ENCODE data around the gene VTI1B. TPM values are rescaled to one million over a fixed set of nuclear protein-coding genes. Genes with fewer than 3 reads are reported as not detected.

Gene VTI1B
- total and polyA plus RNA-seq, 2 experiments from 2014 or later: 44.7 to 96.1 TPM

DNA sequence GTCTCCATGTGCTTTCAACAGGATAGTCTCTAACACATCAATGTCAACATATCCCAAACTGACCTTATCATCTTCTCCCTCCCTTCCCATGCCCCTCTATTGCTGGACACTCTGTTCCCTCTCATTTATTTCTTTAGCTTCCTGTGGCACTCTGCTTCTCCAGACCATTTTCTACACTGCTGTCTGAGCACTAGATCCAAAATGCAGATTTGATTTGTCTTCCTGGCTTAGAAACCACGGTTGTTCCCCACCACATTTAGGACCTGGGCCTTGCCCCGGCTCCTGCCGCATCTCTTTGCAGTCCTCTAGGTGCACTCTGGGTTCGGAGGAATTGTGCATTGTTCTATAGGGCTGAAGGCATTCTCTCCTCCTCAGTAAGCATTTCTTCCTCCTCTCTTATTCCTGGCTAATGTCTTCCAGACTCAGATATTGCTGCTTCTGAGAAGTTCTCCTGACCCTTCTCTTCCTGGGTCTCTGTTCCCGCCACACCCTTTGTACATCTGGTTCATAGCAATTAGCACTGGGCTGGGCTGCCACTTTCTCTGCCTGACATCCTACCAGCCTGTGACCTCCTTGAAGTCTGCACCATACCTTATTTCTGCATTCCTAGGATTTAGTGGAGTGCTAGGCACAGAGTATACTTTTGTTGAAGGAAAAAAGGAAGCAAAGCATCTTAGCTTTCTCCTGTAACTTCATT is 40.8 kb downstream of the VTI1B start:
- no peak overlapping the region for H3K4me3 Mint-ChIP-seq
- H3K9me3 Mint-ChIP-seq: no peaks in the 10 kb centered on the region

More for the DNA sequence above, 40.8 kb downstream of the VTI1B start:
- no peak for DNase-seq (ENCODE audit: low spot score)
- no peaks in the 10 kb centered on the region for H3K79me2 ChIP-seq (replicated peaks; ENCODE audit: insufficient read depth)
- no peak overlapping the region for H3K4me3 ChIP-seq
- Mint-ChIP-seq H3K4me1 (no peaks in the 10 kb centered on the region), H3K27me3 (ENCODE audit: insufficient read depth, low read depth, poor library complexity) (peaks cover 7% of the 10 kb centered on the region), H3K36me3 (ENCODE audit: low read depth) (peaks cover 7% of the 10 kb centered on the region; the same call in 2 of the 3 replicates), H3K27ac (no peak overlapping the region)
- peaks cover 3% of the 10 kb centered on the region; the same call in 1 of the 2 replicates for H3K36me3 ChIP-seq (ENCODE audit: insufficient read depth)
- no peaks in the 10 kb centered on the region for H3K4me1 ChIP-seq (ENCODE audit: insufficient read depth)
- no peak overlapping the region for H2AFZ ChIP-seq
- peaks cover 9% of the 10 kb centered on the region; the same call in 1 of the 2 replicates for H4K20me1 ChIP-seq (replicated peaks; ENCODE audit: insufficient read depth)
- H3K27me3 ChIP-seq (ENCODE audit: insufficient read depth): no peaks in the 10 kb centered on the region
- H3K4me2 ChIP-seq: no peak overlapping the region
- H3F3A ChIP-seq (replicated peaks; ENCODE audit: low read depth): no peaks in the 10 kb centered on the region
- H3K9me2 ChIP-seq (ENCODE audit: insufficient read depth): no peaks in the 10 kb centered on the region
- H3K27ac ChIP-seq (ENCODE audit: low read depth): no peak overlapping the region
- TF ChIP-seq EZH2 (IDR thresholded peaks at IDR 0.05; ENCODE audit: low read depth, unreplicated experiment) (no peak), ETS1 (IDR thresholded peaks at IDR 0.05) (no peak), ZNF462 (CRISPR knock-in tag; IDR thresholded peaks at IDR 0.05) (no peak), STAT1 (IDR thresholded peaks at IDR 0.05; ENCODE audit: unreplicated experiment) (no peak), ZNF331 (CRISPR knock-in tag; IDR thresholded peaks at IDR 0.05; ENCODE audit: low read depth) (no peak), POLR2AphosphoS5 (IDR thresholded peaks at IDR 0.05; ENCODE audit: low read depth) (no peak), NANOG (IDR thresholded peaks at IDR 0.05; ENCODE audit: borderline replicate concordance) (no peak), EZH2phosphoT487 (IDR thresholded peaks at IDR 0.05; ENCODE audit: unreplicated experiment) (no peak), CREB1 (CRISPR knock-in tag; IDR thresholded peaks at IDR 0.05; ENCODE audit: low read depth) (no peak), JUNB (IDR thresholded peaks at IDR 0.05; ENCODE audit: unreplicated experiment) (no peak), ZNF114 (CRISPR knock-in tag; IDR thresholded peaks at IDR 0.05) (no peak)
- TF ChIP-seq, protein P1, sequence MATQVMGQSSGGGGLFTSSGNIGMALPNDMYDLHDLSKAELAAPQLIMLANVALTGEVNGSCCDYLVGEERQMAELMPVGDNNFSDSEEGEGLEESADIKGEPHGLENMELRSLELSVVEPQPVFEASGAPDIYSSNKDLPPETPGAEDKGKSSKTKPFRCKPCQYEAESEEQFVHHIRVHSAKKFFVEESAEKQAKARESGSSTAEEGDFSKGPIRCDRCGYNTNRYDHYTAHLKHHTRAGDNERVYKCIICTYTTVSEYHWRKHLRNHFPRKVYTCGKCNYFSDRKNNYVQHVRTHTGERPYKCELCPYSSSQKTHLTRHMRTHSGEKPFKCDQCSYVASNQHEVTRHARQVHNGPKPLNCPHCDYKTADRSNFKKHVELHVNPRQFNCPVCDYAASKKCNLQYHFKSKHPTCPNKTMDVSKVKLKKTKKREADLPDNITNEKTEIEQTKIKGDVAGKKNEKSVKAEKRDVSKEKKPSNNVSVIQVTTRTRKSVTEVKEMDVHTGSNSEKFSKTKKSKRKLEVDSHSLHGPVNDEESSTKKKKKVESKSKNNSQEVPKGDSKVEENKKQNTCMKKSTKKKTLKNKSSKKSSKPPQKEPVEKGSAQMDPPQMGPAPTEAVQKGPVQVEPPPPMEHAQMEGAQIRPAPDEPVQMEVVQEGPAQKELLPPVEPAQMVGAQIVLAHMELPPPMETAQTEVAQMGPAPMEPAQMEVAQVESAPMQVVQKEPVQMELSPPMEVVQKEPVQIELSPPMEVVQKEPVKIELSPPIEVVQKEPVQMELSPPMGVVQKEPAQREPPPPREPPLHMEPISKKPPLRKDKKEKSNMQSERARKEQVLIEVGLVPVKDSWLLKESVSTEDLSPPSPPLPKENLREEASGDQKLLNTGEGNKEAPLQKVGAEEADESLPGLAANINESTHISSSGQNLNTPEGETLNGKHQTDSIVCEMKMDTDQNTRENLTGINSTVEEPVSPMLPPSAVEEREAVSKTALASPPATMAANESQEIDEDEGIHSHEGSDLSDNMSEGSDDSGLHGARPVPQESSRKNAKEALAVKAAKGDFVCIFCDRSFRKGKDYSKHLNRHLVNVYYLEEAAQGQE (IDR thresholded peaks at IDR 0.05; ENCODE audit: unreplicated experiment): no peak
- TF ChIP-seq, protein P2, sequence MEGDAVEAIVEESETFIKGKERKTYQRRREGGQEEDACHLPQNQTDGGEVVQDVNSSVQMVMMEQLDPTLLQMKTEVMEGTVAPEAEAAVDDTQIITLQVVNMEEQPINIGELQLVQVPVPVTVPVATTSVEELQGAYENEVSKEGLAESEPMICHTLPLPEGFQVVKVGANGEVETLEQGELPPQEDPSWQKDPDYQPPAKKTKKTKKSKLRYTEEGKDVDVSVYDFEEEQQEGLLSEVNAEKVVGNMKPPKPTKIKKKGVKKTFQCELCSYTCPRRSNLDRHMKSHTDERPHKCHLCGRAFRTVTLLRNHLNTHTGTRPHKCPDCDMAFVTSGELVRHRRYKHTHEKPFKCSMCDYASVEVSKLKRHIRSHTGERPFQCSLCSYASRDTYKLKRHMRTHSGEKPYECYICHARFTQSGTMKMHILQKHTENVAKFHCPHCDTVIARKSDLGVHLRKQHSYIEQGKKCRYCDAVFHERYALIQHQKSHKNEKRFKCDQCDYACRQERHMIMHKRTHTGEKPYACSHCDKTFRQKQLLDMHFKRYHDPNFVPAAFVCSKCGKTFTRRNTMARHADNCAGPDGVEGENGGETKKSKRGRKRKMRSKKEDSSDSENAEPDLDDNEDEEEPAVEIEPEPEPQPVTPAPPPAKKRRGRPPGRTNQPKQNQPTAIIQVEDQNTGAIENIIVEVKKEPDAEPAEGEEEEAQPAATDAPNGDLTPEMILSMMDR (conservative IDR thresholded peaks at IDR 0.05; ENCODE audit: low read depth in 2 of 2): no peak
- ATAC-seq: no peak
